Occipital lobe (tissue), 2 donors: ENCODE data around the gene BBS5. TPM values are rescaled to one million over a fixed set of nuclear protein-coding genes. Genes with fewer than 3 reads are reported as not detected.
"Not testable (repeated sequence)": the region's sequence is repeated elsewhere in the genome, so short reads cannot be mapped to it uniquely, and the experiment has no call there.

Experiments
- DNase-seq: peaks from one replicate; lab custom pipeline; 2025; lab: John Stamatoyannopoulos, UW
- total RNA-seq: library from RNA; depleted of rRNA; stranded (reverse); fragments of >200 nt; gene quantifications from one replicate; pipeline ENCODE4 v1.2.3, GENCODE V29; 2014

The BBS5 gene
- total RNA-seq, 1 donor from 2014 or later, result 20.0 TPM

DNA sequence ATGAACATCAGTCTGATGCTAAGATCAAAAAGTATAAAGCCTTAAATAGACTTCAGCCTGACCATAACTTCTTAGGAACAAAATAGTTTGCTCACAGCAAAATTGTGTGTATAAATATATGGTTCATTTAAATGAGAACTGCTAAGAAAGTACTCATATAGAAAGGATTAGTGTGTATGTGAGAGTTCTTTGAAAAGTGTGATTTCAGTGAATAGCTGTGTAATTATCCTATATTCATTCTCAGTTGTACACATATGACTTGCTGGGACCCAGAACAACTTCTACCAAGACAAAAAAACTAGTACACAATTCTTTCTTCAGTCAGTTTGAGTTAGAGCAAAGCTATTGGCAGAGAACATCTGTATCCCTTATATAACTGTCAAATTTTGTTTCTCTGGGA is 7.2 kb downstream of the BBS5 start:
- no peak for DNase-seq

DNA sequence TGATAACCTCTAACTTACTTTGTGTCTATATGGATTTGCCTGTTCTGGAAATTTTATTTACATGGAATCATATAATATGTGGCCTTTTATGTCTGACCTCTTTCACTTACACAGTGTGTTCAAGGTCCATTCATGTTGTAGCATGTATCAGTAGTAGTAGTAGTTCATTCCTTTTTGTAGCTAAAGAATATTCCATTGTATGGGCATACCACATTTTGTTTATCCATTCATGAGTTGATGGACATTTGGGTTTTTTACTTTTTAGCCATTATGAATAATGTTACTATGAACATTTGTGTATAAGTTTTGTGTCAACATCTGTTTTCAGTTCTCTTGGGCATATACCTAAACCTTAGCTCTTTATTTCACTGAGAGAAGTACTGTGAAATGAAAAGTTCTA is 11.5 kb downstream of the BBS5 start:
- no peak for DNase-seq

DNA sequence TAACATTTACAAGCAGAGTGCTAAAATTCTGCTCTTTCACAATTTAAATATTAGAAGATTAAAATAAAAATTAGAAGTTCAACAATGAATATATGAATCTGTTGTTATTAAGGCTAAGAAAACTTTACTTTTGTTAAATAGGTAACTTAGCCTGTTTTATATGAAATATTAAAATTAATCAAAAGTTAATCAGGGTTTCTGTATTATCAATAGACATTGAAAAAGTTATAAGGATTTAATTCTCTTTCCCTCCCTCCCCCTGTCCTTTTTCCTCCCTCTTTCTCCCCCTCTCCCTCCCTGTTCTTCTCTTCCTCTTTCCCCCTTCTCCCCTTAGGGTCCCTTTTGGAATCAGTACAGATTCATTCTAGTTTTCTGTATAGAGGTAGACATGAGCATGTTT is 12.1 kb downstream of the BBS5 start:
- DNase-seq, result no peak

DNA sequence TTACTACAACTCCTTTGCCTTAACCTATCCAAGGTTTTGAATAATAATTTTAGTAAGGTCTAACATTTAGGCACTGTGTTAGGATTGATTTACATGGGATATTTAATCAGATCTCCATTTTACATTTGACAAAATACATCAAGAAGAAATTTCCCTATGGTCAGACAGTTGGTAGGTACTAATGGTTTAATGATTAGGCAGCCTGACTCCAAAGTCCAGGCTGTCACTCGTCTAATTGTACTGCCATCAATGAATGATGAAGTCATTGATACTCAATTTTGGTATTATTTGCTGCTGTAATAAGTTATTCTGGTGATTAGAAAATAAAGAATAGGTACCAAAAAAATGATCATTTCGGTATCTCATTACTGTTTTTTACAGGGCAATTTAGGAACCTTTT is 14.1 kb downstream of the BBS5 start:
- DNase-seq, result no peak

DNA sequence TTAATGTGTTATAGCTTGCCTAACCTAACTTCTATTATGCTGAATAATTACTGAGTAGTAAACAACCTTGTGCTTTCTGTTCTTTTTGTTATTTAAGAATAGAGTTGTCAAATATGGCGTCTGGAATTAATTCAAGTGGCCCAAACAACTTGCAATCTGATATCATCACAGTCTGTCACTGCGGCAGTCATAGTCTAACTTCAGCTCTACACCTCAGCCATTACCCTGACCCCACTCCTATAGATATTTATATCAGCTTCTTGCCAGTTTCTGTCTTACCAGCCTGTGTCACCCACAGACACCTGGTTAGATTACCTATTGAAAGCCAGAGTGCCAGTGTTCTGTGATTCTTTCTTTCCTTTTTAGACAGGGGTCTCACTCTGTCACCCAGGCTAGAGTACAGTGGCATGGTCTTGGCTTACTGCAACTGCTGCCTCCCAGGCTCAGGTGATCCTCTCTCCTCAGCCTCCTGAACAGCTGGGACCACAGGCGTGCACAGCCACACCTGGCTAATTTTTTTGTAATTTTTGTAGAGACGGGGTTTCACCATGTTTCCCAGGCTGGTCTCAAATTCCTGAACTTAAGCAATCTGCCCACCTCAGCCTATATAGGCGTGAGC is 16.1 kb downstream of the BBS5 start:
- DNase-seq, result no peak

DNA sequence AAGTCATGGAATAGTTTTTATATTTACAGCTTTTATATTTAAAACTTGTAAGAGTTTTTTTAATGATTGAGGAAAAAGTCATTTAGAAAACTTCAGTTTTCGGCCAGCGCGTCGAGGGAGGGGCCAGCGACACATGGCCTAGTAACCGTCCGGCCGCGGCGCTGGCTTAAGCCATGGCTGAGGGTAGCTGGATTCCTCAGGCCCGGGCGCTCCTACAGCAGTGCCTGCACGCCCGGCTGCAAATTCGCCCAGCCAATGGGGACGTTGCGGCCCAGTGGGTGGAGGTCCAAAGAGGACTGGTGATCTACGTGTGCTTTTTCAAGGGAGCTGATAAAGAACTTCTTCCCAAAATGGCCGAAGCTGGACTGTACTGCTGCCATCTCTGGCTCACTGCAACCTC is 25.4 kb downstream of the BBS5 start:
- no peak for DNase-seq

DNA sequence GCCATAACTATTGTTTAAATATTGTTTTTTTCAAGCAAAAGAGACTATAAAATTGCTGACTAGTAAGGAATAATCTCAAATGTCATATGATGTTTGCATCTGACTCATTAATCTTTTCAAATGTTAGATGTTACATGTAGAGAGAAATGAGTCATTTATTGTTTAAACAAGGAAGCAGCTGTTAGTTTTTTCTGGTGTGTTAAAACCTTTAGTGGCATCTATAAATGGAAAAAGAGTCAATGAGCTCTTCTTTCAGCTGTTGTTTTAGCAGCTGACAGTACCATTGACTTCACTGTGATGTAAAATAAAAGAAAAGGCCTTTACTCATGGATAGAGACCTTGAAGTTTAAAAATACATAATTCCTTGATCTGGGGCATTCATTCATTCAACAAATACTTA is 28.4 kb downstream of the BBS5 start:
- DNase-seq, result no peak

DNA sequence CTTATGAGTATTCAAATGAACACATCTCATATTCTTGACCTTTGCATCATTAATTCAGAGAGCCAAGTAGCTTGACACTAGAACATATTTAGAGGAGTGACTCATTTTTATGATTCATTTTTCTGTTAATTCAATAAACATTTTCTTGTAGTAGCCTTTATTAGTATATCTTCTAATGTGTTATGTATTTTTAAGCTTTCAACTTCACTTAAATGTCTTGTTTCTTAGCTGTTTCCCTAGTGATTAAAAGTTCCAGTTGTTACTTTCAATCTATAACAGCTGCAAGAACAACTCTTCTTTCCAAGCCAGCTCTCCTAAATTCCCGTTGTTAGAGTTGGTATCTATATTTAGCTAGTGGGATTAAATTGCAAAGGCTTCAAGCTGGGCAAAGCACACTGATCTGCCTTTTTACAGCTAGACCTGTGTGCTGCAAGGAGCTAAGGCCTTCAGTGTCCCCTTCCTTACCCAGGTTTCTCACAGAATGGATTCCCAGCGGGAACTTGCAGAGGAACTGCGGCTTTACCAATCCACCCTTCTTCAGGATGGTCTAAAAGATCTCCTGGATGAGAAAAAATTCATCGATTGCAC is 30.1 kb downstream of the BBS5 start, which contains the start of gene KLHL41:
Gene KLHL41, plus strand, starts transcription at position 405 of the 588 bp plus-strand sequence. Its CDS starts 77 bp downstream, at position 482.
- no peak for DNase-seq

DNA sequence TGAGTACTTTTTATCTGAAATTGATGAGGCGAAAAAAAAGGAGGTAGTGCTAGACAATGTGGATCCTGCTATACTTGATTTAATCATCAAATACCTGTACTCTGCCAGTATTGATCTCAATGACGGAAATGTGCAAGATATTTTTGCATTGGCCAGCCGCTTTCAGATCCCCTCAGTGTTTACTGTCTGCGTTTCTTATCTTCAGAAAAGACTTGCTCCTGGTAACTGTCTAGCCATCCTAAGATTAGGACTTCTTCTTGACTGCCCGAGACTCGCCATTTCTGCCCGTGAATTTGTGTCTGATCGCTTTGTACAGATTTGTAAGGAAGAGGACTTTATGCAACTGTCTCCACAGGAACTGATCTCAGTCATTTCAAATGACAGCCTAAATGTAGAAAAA is 30.7 kb downstream of the BBS5 start:
- DNase-seq, result no peak

DNA sequence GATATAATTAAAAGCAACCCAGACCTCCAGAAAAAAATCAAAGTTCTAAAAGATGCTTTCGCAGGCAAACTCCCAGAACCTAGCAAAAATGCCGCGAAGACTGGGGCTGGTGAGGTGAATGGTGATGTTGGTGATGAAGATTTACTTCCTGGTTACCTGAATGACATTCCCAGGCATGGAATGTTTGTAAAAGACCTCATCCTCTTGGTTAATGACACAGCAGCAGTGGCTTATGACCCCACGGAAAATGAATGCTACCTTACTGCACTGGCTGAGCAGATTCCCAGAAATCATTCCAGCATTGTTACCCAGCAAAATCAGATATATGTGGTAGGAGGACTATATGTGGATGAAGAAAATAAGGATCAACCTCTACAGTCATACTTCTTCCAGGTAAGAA is 31.2 kb downstream of the BBS5 start:
- DNase-seq, result no peak

DNA sequence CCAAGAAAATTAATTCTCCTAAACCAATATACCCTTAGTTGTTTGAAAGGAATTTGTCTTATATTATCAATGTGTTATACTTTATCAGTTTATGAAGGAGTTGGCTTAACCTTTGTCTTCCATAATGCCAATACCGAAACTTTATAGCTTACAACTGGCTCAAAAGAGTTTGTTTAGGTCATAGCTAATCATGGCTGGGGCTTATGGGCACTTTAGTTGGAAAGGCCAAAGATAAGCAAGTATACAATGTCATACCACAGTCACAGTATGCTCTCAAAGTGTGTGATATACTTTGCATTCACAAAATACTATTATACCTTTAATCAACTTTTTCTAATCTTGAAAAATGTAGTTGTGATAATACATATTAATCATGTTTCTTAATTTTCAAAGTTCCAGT is 32.5 kb downstream of the BBS5 start:
- no peak for DNase-seq

DNA sequence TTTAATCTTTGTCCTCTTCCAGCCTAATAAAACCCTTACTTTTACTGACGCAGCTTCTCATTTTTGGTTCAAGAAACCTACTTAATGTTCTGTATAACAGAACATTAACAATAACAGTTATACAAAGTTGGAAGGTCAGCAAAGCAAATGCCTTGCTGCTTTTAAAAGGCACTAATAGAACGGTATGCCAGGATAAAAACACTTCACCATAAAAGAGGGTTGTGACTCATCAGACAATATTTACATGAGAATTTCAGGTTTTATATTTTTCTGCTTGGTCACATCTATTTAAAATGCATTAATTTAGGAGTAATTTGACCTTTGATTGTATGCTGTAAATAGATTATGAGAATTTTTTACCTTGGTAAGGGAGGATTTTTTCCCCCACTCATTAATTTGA is 33.2 kb downstream of the BBS5 start:
- DNase-seq, result no peak

DNA sequence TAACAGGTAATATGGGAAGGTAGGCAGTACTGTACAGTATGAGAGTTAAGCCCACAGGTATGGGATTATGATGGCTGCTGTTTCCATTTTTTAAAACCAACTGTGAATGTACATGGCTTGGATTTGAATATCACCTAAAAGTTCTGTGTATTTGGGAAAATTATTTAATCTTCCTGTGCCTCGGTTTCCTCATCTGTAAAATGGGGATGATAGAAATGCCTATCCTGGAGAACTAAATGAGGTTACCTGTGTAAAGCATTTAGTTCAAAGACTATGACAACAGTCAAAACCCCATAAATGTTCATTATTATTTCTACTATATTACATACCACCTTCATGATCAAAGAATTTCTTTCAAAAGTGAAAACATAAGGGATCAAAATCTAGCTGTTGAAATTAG is 33.8 kb downstream of the BBS5 start:
- no peak for DNase-seq

DNA sequence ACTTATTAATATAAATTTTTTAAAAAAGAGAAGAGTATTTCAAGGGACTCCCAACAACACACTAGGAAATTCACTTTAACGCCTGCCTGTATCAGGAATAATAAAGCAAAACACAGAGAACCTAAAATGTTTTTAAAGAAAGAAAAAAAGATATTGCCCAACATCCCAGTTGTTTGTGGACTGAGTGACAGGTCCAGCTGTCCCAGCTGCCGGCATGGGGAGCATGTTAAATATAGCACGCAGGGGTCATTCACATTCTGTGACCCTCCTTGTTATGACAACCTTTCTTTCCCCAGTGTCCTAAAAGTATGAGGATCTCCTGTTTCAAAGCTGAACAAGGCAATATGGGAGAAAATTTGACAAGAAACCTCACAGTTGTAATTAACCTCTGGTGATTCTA is 34.6 kb downstream of the BBS5 start:
- DNase-seq, result no peak

DNA sequence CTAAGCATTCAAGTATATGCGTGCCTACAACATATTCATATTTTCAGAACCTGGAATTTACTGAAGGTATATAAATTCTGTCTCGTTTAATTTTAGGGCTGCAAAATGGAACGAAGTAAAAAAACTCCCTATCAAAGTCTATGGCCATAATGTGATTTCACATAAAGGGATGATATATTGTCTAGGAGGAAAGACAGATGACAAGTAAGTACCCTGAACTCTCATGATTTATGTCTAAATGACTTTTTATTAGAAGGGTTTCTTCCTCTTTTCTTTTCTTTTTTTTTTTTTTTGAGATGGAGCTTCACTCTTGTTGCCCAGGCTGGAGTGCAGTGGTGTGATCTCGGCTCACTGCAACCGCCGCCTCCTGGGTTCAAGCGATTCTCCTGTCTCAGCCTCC is 35.5 kb downstream of the BBS5 start:
- DNase-seq, result not testable (repeated sequence)

DNA sequence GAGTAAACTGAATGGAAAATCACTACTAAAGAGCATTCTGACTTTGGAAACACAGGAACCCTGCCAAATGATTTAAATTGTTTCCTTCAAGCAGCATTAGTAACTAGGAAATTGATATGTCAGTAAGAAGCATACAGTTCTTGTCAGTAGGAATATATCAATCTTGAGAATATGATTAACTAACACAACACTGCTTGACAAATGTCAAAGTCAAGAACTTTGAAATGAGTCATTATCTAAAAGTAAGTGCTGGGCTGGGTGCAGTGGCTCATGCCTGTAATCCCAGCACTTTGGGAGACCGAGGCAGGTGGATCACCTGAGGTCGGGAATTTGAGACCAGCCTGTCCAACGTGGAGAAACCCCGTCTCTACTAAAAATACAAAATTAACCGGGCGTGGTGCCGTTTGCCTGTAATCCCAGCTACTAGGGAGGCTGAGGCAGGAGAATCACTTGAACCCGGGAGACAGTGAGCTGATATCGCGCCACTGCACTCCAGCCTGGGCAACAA is 37.2 kb downstream of the BBS5 start:
- DNase-seq, result not testable (repeated sequence)

DNA sequence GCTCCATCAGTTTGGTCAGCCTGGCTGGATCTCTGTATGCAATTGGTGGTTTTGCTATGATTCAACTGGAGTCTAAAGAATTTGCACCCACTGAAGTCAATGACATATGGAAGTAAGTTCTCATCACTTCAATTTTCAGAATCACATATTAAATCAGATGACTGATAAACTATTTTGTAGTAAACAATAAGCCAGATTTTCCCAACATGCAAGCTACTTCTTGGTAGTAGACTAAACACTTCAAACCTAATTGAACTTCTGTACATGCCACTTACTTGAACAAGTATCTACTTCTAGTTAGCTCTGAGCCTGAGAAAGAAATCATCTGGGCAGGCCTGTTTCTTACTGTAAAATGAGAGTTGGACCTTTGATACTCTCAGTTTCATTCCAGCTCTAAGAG is 41.6 kb downstream of the BBS5 start:
- no peak for DNase-seq

DNA sequence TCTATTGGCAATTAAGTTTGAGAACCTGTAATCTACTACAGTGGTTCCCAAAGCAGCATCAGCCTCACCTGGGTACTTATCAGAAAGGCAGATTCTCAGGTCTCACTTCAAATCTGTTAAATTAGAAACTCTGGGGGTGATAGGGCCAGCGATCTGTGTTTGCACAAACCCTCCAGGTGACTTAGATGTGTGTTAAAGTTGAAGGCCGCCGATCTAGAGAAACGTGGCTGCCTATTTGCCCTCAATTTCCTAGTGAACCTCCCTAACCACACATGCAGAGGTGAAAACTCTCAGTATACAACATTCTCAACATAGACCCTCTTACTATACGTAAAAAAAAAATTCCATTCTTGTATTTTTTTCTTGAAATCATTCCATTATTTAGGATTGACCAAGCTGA is 44.4 kb downstream of the BBS5 start:
- DNase-seq, result no peak

DNA sequence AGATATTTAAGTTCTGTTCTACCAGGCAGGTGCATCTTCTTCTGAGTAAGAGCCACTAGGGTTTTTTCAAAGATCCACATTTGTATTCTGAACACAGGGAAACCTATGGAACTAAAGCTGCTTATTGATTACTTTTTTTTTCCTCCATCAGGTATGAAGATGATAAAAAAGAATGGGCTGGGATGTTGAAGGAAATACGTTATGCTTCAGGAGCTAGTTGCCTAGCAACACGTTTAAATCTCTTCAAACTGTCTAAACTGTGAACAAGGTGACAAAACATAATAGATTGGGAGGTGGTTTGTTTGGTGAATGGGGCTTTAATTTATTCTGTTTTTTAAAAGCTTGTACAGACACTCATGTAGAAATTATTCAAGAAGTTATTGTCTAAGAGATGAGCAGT is 46.1 kb downstream of the BBS5 start:
- DNase-seq, result no peak

DNA sequence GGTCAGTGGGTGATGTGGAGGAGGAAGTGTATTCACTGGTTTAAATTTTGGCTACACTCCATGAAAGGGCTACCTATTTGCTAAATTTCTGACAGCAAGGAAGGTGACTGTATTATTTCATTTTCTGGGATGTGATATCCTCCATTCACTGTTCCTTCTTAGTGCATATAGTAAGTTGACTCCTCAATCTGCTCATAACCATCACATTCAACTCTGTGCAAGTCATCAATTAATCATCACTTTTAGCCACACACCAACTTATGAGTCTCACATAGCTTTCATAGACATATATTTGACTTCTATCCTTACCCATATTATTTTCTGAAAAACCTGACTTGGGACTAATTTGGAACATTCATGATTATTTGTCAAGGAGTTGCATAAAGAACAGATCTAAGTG is 47.2 kb downstream of the BBS5 start:
- DNase-seq, result no peak

DNA sequence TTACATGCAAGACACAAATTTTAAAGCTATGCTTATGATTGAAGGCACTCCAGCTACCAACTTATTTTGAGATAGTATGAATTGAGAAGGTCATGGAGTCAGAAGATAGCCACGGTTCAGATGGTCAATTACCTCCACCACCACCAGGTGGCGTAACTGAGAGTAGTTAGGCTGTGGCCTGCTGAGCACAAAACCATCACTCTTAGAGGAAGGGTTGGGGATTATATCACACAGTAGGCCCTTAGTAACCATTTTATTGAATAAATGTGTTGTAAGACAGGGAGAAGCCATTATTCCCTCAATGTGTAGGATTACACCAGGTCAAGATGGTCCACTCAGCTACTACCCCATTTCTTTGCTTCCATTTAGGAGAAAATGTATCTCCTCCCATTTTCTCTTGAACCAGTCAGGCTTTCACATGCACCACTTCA is 49.0 kb downstream of the BBS5 start:
- DNase-seq, result no peak

DNA sequence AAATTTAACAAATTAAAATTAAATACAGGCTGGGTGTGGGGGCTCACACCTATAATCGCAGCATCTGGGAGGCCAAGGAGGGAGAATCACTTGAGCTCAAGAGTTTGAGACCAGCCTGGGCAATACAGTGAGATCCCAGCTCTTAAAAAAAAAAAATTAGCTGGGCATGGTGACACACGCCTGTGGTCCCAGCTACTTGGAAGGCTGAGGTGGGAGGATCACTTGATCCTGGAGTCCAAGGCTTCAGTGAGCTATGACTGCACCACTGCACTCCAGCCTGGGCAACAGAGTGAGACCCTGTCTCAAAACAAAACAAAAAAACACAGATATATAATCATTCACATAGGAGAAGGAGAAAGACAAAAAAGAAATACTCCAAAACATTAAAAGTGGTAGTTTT is 60.2 kb downstream of the BBS5 start:
- not testable (repeated sequence) for DNase-seq

DNA sequence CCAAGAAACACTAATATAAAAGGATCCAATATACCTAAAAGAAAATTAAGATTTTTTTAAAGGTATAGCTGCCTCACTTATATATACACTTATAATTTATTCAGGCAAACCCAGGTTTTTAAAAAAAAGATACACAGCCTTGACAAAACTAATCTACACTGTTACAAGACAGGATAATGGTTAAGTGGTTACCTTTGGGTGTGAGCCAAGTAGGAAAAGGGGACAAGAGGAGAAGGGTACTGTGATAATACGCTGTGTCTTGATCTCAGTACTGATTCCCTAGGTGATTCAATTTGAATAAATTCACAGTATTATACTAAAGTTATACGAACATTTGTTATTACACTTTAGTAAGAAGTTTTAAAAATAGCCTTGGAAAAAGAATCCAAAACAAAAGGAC is 60.9 kb downstream of the BBS5 start:
- no peak for DNase-seq

DNA sequence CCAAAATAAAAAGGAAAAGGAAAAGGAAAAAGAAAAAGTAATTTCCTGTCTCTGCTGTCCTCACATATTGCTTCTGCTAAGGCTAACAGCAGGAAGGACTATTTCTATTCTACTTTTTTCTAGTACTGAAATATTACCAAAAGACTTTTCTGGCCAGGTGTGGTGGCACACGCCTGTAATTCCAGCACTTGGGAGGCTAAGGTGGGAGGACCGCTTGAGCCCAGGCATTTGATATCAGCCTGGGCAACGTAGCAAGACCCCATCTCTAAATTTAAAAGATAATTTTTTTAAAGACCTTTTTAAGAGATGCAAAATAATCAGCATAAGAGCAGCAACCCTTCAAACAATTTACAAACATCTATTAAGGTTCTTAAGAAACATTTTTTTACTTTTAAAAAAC is 63.1 kb downstream of the BBS5 start:
- no peak for DNase-seq
